ENCODE results near the gene LMAN2. TPM values are rescaled to one million over a fixed set of nuclear protein-coding genes. Genes with fewer than 3 reads are reported as not detected.

Gene LMAN2
- total RNA-seq, 1 donor from 2014 or later = 103 TPM

- H3K36me3 Mint-ChIP-seq (ENCODE audit: low read depth, unreplicated experiment) = peaks cover 29% of the 10 kb centered on the region
- H3K4me2 ChIP-seq (ENCODE audit: low read length) = no peak overlapping the region
- H4K20me1 ChIP-seq (ENCODE audit: insufficient read depth, low read length) = peaks cover 18% of the 10 kb centered on the region
- no peak overlapping the region for H3K27ac ChIP-seq (ENCODE audit: low read depth, low read length)
- FAIRE-seq = no peak
- no peak overlapping the region for H3K9ac ChIP-seq (ENCODE audit: low read length)
- no peak for DNase-seq (ENCODE audit: low read depth)
- H3K4me3 Mint-ChIP-seq (ENCODE audit: unreplicated experiment) = no peak overlapping the region
- no peaks in the 10 kb centered on the region for H3K27me3 ChIP-seq (ENCODE audit: insufficient read depth, low read length)
- H3K9me3 ChIP-seq (ENCODE audit: insufficient read depth, low read depth, low read length) = no peaks in the 10 kb centered on the region
- H3K4me3 ChIP-seq (ENCODE audit: insufficient read depth, low read depth, low read length) = no peak overlapping the region
- no peaks in the 10 kb centered on the region for H3K9me3 Mint-ChIP-seq (ENCODE audit: unreplicated experiment)
- no peak overlapping the region for H3K27ac Mint-ChIP-seq (ENCODE audit: unreplicated experiment)
- no peaks in the 10 kb centered on the region for H3K4me1 Mint-ChIP-seq (ENCODE audit: low read depth, unreplicated experiment)
- no peaks in the 10 kb centered on the region for H3K27me3 Mint-ChIP-seq (ENCODE audit: low read depth, unreplicated experiment)
- H3K79me2 ChIP-seq (ENCODE audit: insufficient read depth, low read length) = no peaks in the 10 kb centered on the region
- H3K36me3 ChIP-seq (ENCODE audit: insufficient read depth, low read length) = peaks cover 56% of the 10 kb centered on the region
- no peaks in the 10 kb centered on the region for H3K4me1 ChIP-seq (ENCODE audit: insufficient read depth, low read length)
- no peak overlapping the region for H2AFZ ChIP-seq (ENCODE audit: low read depth, low read length)
- TF ChIP-seq EZH2 (IDR thresholded peaks at IDR 0.05; ENCODE audit: insufficient read depth, low read length) (no peak), CTCF (IDR thresholded peaks at IDR 0.05; ENCODE audit: insufficient read depth, low read depth, low read length) (no peak)
Observed at GRCh38 chr5:177291735-177292134, 59.7 kb downstream of the LMAN2 start.

- Mint-ChIP-seq H3K4me1 (ENCODE audit: low read depth, unreplicated experiment) (no peaks in the 10 kb centered on the region), H3K27ac (ENCODE audit: unreplicated experiment) (no peak overlapping the region), H3K4me3 (ENCODE audit: unreplicated experiment) (no peak overlapping the region), H3K9me3 (ENCODE audit: unreplicated experiment) (no peaks in the 10 kb centered on the region), H3K27me3 (ENCODE audit: low read depth, unreplicated experiment) (no peaks in the 10 kb centered on the region), H3K36me3 (ENCODE audit: low read depth, unreplicated experiment) (peaks cover 31% of the 10 kb centered on the region)
- Histone ChIP-seq H4K20me1 (ENCODE audit: insufficient read depth, low read length) (peaks cover 11% of the 10 kb centered on the region), H2AFZ (ENCODE audit: low read depth, low read length) (no peak overlapping the region), H3K9me3 (ENCODE audit: insufficient read depth, low read depth, low read length) (no peaks in the 10 kb centered on the region), H3K9ac (ENCODE audit: low read length) (no peak overlapping the region), H3K36me3 (ENCODE audit: insufficient read depth, low read length) (peaks cover 55% of the 10 kb centered on the region), H3K4me3 (ENCODE audit: insufficient read depth, low read depth, low read length) (no peak overlapping the region), H3K79me2 (ENCODE audit: insufficient read depth, low read length) (no peaks in the 10 kb centered on the region), H3K4me1 (ENCODE audit: insufficient read depth, low read length) (no peaks in the 10 kb centered on the region), H3K27ac (ENCODE audit: low read depth, low read length) (no peak overlapping the region), H3K27me3 (ENCODE audit: insufficient read depth, low read length) (no peaks in the 10 kb centered on the region), H3K4me2 (ENCODE audit: low read length) (no peak overlapping the region)
- DNase-seq (ENCODE audit: low read depth) (no peak), FAIRE-seq (no peak)
- TF ChIP-seq EZH2 (IDR thresholded peaks at IDR 0.05; ENCODE audit: insufficient read depth, low read length) = no peak
Observed at GRCh38 chr5:177290816-177291596, 60.5 kb downstream of the LMAN2 start.

- Mint-ChIP-seq H3K4me1 (ENCODE audit: low read depth, unreplicated experiment) (no peaks in the 10 kb centered on the region), H3K27me3 (ENCODE audit: low read depth, unreplicated experiment) (no peaks in the 10 kb centered on the region), H3K27ac (ENCODE audit: unreplicated experiment) (no peak overlapping the region), H3K4me3 (ENCODE audit: unreplicated experiment) (no peak overlapping the region), H3K36me3 (ENCODE audit: low read depth, unreplicated experiment) (peaks cover 26% of the 10 kb centered on the region), H3K9me3 (ENCODE audit: unreplicated experiment) (no peaks in the 10 kb centered on the region)
- no peak overlapping the region for H3K27ac ChIP-seq (ENCODE audit: low read depth, low read length)
- H3K27me3 ChIP-seq (ENCODE audit: insufficient read depth, low read length) = no peaks in the 10 kb centered on the region
- no peaks in the 10 kb centered on the region for H3K79me2 ChIP-seq (ENCODE audit: insufficient read depth, low read length)
- H3K4me2 ChIP-seq (ENCODE audit: low read length) = no peak overlapping the region
- no peaks in the 10 kb centered on the region for H3K9me3 ChIP-seq (ENCODE audit: insufficient read depth, low read depth, low read length)
- DNase-seq (ENCODE audit: low read depth) (no peak), FAIRE-seq (no peak)
- H3K4me3 ChIP-seq (ENCODE audit: insufficient read depth, low read depth, low read length) = no peak overlapping the region
- no peak for TF ChIP-seq EZH2 (IDR thresholded peaks at IDR 0.05; ENCODE audit: insufficient read depth, low read length)
- no peak for TF ChIP-seq CTCF (IDR thresholded peaks at IDR 0.05; ENCODE audit: insufficient read depth, low read depth, low read length)
- H3K36me3 ChIP-seq (ENCODE audit: insufficient read depth, low read length) = peaks cover 48% of the 10 kb centered on the region
- no peaks in the 10 kb centered on the region for H3K4me1 ChIP-seq (ENCODE audit: insufficient read depth, low read length)
- no peak overlapping the region for H2AFZ ChIP-seq (ENCODE audit: low read depth, low read length)
- no peak overlapping the region for H3K9ac ChIP-seq (ENCODE audit: low read length)
- H4K20me1 ChIP-seq (ENCODE audit: insufficient read depth, low read length) = peaks cover 9% of the 10 kb centered on the region
Observed at GRCh38 chr5:177288191-177288590, 63.3 kb downstream of the LMAN2 start.

Other genes starting within 250 kb of the LMAN2 start
- gene NSD1, start 217.9 kb downstream of the LMAN2 start, total RNA-seq = 67.8 and 71.9 TPM in 2 replicates
- gene RAB24, start 47.9 kb downstream of the LMAN2 start, total RNA-seq = 31.7 and 36.4 TPM in 2 replicates
- 178 and 196 TPM in 2 replicates for gene PRELID1, start 47.9 kb downstream of the LMAN2 start, total RNA-seq
- gene MXD3, start 39.8 kb downstream of the LMAN2 start, total RNA-seq = 2.3 and 2.8 TPM in 2 replicates
- 7.8 and 11.3 TPM in 2 replicates for gene RGS14, start 6.3 kb upstream of the LMAN2 start, total RNA-seq
- gene SLC34A1, start 32.8 kb upstream of the LMAN2 start, total RNA-seq = not detected in 2 replicates
- not detected in 2 replicates for gene PFN3, start 49.0 kb upstream of the LMAN2 start, total RNA-seq
- gene F12, start 57.9 kb upstream of the LMAN2 start, total RNA-seq = 2.8 and 3.0 TPM in 2 replicates
- 19.7 and 25.9 TPM in 2 replicates for gene GRK6, start 75.0 kb upstream of the LMAN2 start, total RNA-seq
- 9.9 TPM in 2 replicates for gene PRR7, start 95.1 kb upstream of the LMAN2 start, total RNA-seq
- gene DBN1, start 122.0 kb upstream of the LMAN2 start, total RNA-seq = 350 and 371 TPM in 2 replicates
- 590 and 591 TPM in 2 replicates for gene PDLIM7, start 145.9 kb upstream of the LMAN2 start, total RNA-seq
- gene DOK3, start 158.2 kb upstream of the LMAN2 start, total RNA-seq = 15.6 and 16.3 TPM in 2 replicates
- gene DDX41, start 165.3 kb upstream of the LMAN2 start, total RNA-seq = 92.5 and 99.5 TPM in 2 replicates
- gene FAM193B, start 202.9 kb upstream of the LMAN2 start, total RNA-seq = 47.8 and 48.3 TPM in 2 replicates
- gene TMED9, start 240.5 kb upstream of the LMAN2 start, total RNA-seq = 372 and 402 TPM in 2 replicates
- 35.0 and 41.3 TPM in 2 replicates for gene B4GALT7, start 248.5 kb upstream of the LMAN2 start, total RNA-seq

Data from astrocyte (in vitro differentiated cells and primary cell).